ENCODE results near the gene SEPSECS. TPM values are rescaled to one million over a fixed set of nuclear protein-coding genes. Genes with fewer than 3 reads are reported as not detected.
"Not testable (repeated sequence)": the region's sequence is repeated elsewhere in the genome, so short reads cannot be mapped to it uniquely, and the experiment has no call there.

SEPSECS gene
- polyA plus RNA-seq, 4 donors: 15.3 to 22.3 (median 18.0) TPM

- DNase-seq (ENCODE audit: low read depth in 4 of 4, low spot score in 3 of 4): no peak
These were observed 71.9 kb downstream of the SEPSECS start for GRCh38 chr4:25088093-25088952.

GRCh38 chr4:25085671-25086070 is 74.6 kb downstream of the SEPSECS start:
- no peak for DNase-seq (ENCODE audit: low read depth in 4 of 4, low spot score in 3 of 4)

- DNase-seq (ENCODE audit: low read depth in 4 of 4, low spot score in 3 of 4): not testable (repeated sequence)
These were observed 76.8 kb downstream of the SEPSECS start for GRCh38 chr4:25083441-25083840.

- DNase-seq (ENCODE audit: low read depth in 4 of 4, low spot score in 3 of 4): no peak
These were observed 78.3 kb downstream of the SEPSECS start for GRCh38 chr4:25081866-25082471.

- no peak for DNase-seq (ENCODE audit: low read depth in 4 of 4, low spot score in 3 of 4)
These were observed 79.7 kb downstream of the SEPSECS start for GRCh38 chr4:25080571-25080970.

GRCh38 chr4:25078523-25078922 is 81.7 kb downstream of the SEPSECS start:
- no peak for DNase-seq (ENCODE audit: low read depth in 4 of 4, low spot score in 3 of 4)

- no peak for DNase-seq (ENCODE audit: low read depth in 4 of 4, low spot score in 3 of 4)
These were observed 83.4 kb downstream of the SEPSECS start for GRCh38 chr4:25076625-25077398.

GRCh38 chr4:25075851-25076250 is 84.4 kb downstream of the SEPSECS start:
- no peak for DNase-seq (ENCODE audit: low read depth in 4 of 4, low spot score in 3 of 4)

GRCh38 chr4:25075129-25075528 is 85.1 kb downstream of the SEPSECS start:
- DNase-seq (ENCODE audit: low read depth in 4 of 4, low spot score in 3 of 4): no peak

GRCh38 chr4:25070545-25070944 is 89.7 kb downstream of the SEPSECS start:
- DNase-seq (ENCODE audit: low read depth in 4 of 4, low spot score in 3 of 4): no peak

Other genes starting within 250 kb of the SEPSECS start
- gene CCDC149, start 247.4 kb downstream of the SEPSECS start, polyA plus RNA-seq (ENCODE audit: insufficient read length in 4 of 4): 10 to 100 TPM; 16.7 to 21.6 (median 17.4) TPM
- gene LGI2, start 129.5 kb downstream of the SEPSECS start, polyA plus RNA-seq (ENCODE audit: insufficient read length in 4 of 4): 10 to 100 TPM; 28.7 to 34.0 (median 30.7) TPM
- gene PI4K2B, start 73.6 kb upstream of the SEPSECS start, polyA plus RNA-seq (ENCODE audit: insufficient read length in 4 of 4): 10 to 100 TPM; 14.6 to 20.7 (median 18.3) TPM
- gene ZCCHC4, start 152.3 kb upstream of the SEPSECS start, polyA plus RNA-seq (ENCODE audit: insufficient read length in 4 of 4): 10 to 100 TPM; 10.7 to 14.5 (median 12.8) TPM
- 10 to 100 TPM; 31.7 to 52.9 (median 41.3) TPM for gene ANAPC4, start 216.8 kb upstream of the SEPSECS start, polyA plus RNA-seq (ENCODE audit: insufficient read length in 4 of 4)